Transverse colon (tissue), 4 donors: Measurements from ENCODE around the gene JMJD1C. TPM values are rescaled to one million over a fixed set of nuclear protein-coding genes. Genes with fewer than 3 reads are reported as not detected.

ENCODE experiments used
- DNase-seq: peaks from one replicate; pipeline ENCODE4 v3.0.0-alpha.2; 2019
- H3K27ac ChIP-seq, 4 donors: fragments of 200-600 bp; sonication (generic); 2 replicates each; pipeline ENCODE4 v1.5.1; 2016 to 2018; ENCODE audit warnings: inconsistent platforms in 4 of 4
- H3K27me3 ChIP-seq: fragments of 200-600 bp; sonication (generic); 2 replicates; pipeline ENCODE4 v1.5.1; 2017; ENCODE audit warnings: inconsistent platforms
- H3K36me3 ChIP-seq, 4 donors: fragments of 200-600 bp; sonication (generic); 2 replicates each; pipeline ENCODE4 v1.5.1; 2017 to 2019; ENCODE audit warnings: inconsistent platforms in 4 of 4
- H3K4me1 ChIP-seq, 4 donors: fragments of 200-600 bp; sonication (generic); 2 replicates each; pipeline ENCODE4 v1.5.1; 2017 to 2020; ENCODE audit warnings: inconsistent platforms in 4 of 4
- H3K4me3 ChIP-seq, 4 donors: fragments of 200-600 bp; sonication (generic); 1 replicate in 1 of 4; 2 replicates in 3 of 4; pipeline versions ENCODE4 v1.5.1 to v1.6.1; 2017 to 2019; ENCODE audit warnings: inconsistent platforms in 4 of 4
- H3K9me3 ChIP-seq, 2 donors: fragments of 200-600 bp; sonication (generic); 2 replicates each; pipeline ENCODE4 v1.5.1; 2017 to 2019; ENCODE audit warnings: inconsistent platforms in 2 of 2
- CTCF ChIP-seq, 5 experiments: fragments of 200-600 bp in 3 of 5; fragments of 450-650 bp in 2 of 5; sonication (generic) in 3 of 5; IDR thresholded peaks; 1 replicate in 2 of 5; 2 replicates in 3 of 5; pipeline ENCODE4 v1.5.1; 2016 to 2017; ENCODE audit warnings: antibody characterized with exemption in 5 of 5, inconsistent platforms in 3 of 5, mild to moderate bottlenecking in 2 of 5, moderate library complexity in 1 of 5
- EP300 ChIP-seq: sonication (generic); formaldehyde crosslinking; IDR thresholded peaks from one replicate; pipeline ENCODE4 v1.6.1; 2017; ENCODE audit warnings: antibody characterized with exemption, low read depth
- POLR2A ChIP-seq: fragments of 450-650 bp; IDR thresholded peaks from one replicate; pipeline ENCODE4 v1.6.1; 2016; ENCODE audit warnings: antibody characterized with exemption, mild to moderate bottlenecking, moderate library complexity
- POLR2AphosphoS5 ChIP-seq, 3 donors: sonication (generic); formaldehyde crosslinking; IDR thresholded peaks; one replicate each; pipeline ENCODE4 v1.6.1; 2016; ENCODE audit warnings: antibody characterized with exemption in 3 of 3
- WGBS, 2 donors: methylation state at CpG; one replicate each; pipeline ENCODE4 v1.1.5; 2018; ENCODE audit warnings: low coverage in 1 of 2; 5-methylcytosine and 5-hydroxymethylcytosine counted together
- in situ Hi-C, 4 donors: fragments of 200-750 bp; cut with MboI; loops; one replicate each; pipeline versions ENCODE4 v1.15.0 to v1.15.1; 2017; ENCODE audit warnings: low sequenced_read_pairs in 3 of 4, low pct_ligation_motif_present in 1 of 4, low pct_unique_long_range_greater_than_20kb in 1 of 4
- intact Hi-C: fragments of 100-400 bp; cut with DNase I; formaldehyde crosslinking; loops from one replicate; pipeline ENCODE4 v1.15.1; 2023; ENCODE audit warnings: low total_unique reads
- total RNA-seq, 4 donors: library from RNA; depleted of rRNA; stranded (reverse); fragments of >200 nt; gene quantifications; one replicate each; pipeline ENCODE4 v1.1.0, GENCODE V29; 2016

Gene JMJD1C
- total RNA-seq, 4 donors from 2014 or later = 56.7 to 128 (median 78.9) TPM

GRCh38 chr10:63133056-63133820 lies 332.5 kb downstream of the JMJD1C start, which contains the start of gene NRBF2:
NRBF2 (plus strand) TSS chr10:63133328; CDS start chr10:63133471, 143 bp downstream.
- intact Hi-C loops = no loop called here
- in situ Hi-C loops = no loop called here
- WGBS, 2 donors = 0 to 2% methylated on average over 6 to 28 of the region's 55 CpGs

GRCh38 chr10:63132651-63133055 lies 333.1 kb downstream of the JMJD1C start:
- peak overlapping the region in 3 of 4 donors; percentile 71 to 97 (median 79) for H3K4me3 ChIP-seq
- H3K27ac ChIP-seq = peak overlapping the region; percentile 87 to 99 (median 93)
- peaks cover 13 to 35% (median 16%) of the 10 kb centered on the region in 4 donors for H3K4me1 ChIP-seq
- no peaks in the 10 kb centered on the region for H3K36me3 ChIP-seq
- no peak for DNase-seq
- TF ChIP-seq EP300 = no peak
- TF ChIP-seq POLR2AphosphoS5 (IDR thresholded peaks at IDR 0.05) = no peak
- TF ChIP-seq POLR2A = no peak
- TF ChIP-seq CTCF (IDR thresholded peaks at IDR 0.05) = no peak
- intact Hi-C loops = no loop called here
- 64 to 73% methylated on average over 4 to 6 of the region's 6 CpGs for WGBS, 2 donors
- no peaks in the 10 kb centered on the region for H3K27me3 ChIP-seq
- no peaks in the 10 kb centered on the region for H3K9me3 ChIP-seq
- in situ Hi-C loops = no loop called here

More at GRCh38 chr10:63133056-63133820, 332.5 kb downstream of the JMJD1C start, which contains the start of gene NRBF2:
- no peaks in the 10 kb centered on the region for H3K27me3 ChIP-seq
- peak within 1 kb of the TSS; percentile 70 to 97 (median 75) for H3K4me3 ChIP-seq
- H3K4me1 ChIP-seq = peaks cover 13 to 37% (median 16%) of the 10 kb centered on the region in 4 donors
- peak within 1 kb of the TSS; percentile 87 to 99 (median 93) for H3K27ac ChIP-seq
- peak; percentile 98 for DNase-seq
- no peaks in the 10 kb centered on the region for H3K9me3 ChIP-seq
- TF ChIP-seq CTCF (IDR thresholded peaks at IDR 0.05) = peak in 2 of 5 experiments; percentile 3 to 9
- TF ChIP-seq POLR2A = peak; percentile 98
- peak; percentile 10 for TF ChIP-seq EP300
- peak; percentile 96 to 98 (median 98) for TF ChIP-seq POLR2AphosphoS5 (IDR thresholded peaks at IDR 0.05)
- no peaks in the 10 kb centered on the region for H3K36me3 ChIP-seq

GRCh38 chr10:63129888-63130287 lies 335.9 kb downstream of the JMJD1C start:
- no peak for DNase-seq

More at GRCh38 chr10:63129888-63130287, 335.9 kb downstream of the JMJD1C start:
- 89 to 95% methylated on average over 3 to 6 of the region's 6 CpGs for WGBS, 2 donors
- Histone ChIP-seq H3K9me3 (no peaks in the 10 kb centered on the region), H3K36me3 (no peaks in the 10 kb centered on the region), H3K4me3 (no peak overlapping the region), H3K27ac (no peak overlapping the region), H3K27me3 (no peaks in the 10 kb centered on the region), H3K4me1 (peaks cover 6 to 10% (median 9%) of the 10 kb centered on the region in 4 donors)
- TF ChIP-seq POLR2A = no peak
- no peak for TF ChIP-seq POLR2AphosphoS5 (IDR thresholded peaks at IDR 0.05)
- TF ChIP-seq EP300 = no peak
- TF ChIP-seq CTCF (IDR thresholded peaks at IDR 0.05) = no peak
- intact Hi-C loops = no loop called here
- in situ Hi-C loops = no loop called here
